AG08395 (cell line): ENCODE data around the gene RPTOR.
"Not testable (repeated sequence)": the region's sequence is repeated elsewhere in the genome, so short reads cannot be mapped to it uniquely, and the experiment has no call there.

ENCODE experiments used
- DNase-seq: peaks from one replicate; pipeline ENCODE4 v3.0.0; 2012; ENCODE audit warnings: mixed read lengths, low spot score

Gene RPTOR

DNA sequence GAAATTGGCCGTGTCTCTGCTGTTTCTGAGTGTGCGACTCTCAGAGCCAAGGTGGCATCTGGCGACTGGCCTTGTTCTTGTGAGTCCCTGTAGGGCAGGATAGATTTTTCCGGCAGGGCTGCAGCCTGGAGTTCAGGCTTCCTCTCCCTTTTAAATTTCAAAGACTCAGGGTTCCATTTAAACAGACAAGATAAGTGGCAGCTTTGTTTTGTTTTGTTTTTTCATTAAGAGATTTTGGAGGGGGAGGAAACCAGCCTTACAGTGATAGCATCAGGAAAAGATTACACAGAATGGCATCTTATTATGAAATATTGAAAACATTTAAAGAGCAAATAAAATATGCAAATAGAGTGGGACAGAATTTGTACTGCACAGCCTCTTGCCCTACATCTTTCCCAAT, 151.3 kb downstream of the RPTOR start:
- peak; percentile 24 for DNase-seq

DNA sequence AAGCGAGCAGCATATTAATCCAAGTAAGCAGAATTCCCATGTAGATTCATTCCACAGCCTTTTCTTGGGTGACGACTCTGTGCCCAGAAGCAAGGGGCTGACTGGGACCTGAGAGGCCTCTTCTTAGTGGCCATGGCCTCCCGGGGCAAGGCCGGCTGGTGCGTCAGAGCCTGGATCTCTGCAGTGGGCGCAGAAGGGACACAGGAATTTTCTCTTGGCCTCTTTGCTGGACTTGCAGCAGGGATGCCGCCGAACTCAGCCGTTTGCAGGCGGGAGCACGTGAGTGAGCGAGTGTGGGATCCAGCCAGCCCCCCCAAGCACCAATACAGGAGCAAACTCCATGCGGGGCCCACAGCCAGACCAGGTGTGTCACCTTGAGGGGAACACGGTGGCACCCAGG, 151.8 kb downstream of the RPTOR start:
- peak; percentile 20 for DNase-seq

DNA sequence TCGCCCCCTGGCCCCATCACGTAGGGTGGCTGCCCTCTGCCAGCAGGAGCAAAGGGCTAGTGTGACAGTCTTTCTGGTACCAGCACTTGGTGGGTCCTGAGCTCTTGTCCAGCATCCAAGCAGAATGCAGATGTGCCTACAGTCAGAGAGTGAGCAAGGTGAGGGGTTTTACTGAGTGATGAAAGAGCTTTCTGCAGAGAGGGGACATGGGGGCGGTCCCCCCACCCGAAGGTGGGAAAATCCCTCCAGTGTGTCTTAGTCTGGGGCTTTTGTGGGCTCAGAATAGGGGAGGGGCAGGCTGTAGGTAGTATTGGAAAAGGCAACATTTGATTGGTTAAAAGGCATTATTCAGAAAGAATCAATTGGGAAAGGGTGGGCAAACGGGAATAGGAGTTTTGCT, 152.3 kb downstream of the RPTOR start:
- no peak for DNase-seq

- DNase-seq: no peak
Observed at GRCh38 chr17:80698297-80698696, 153.7 kb downstream of the RPTOR start.

- not testable (repeated sequence) for DNase-seq
Observed at GRCh38 chr17:80699205-80699604, 154.6 kb downstream of the RPTOR start.

- no peak for DNase-seq
Observed at GRCh38 chr17:80701730-80702129, 157.1 kb downstream of the RPTOR start.

DNA sequence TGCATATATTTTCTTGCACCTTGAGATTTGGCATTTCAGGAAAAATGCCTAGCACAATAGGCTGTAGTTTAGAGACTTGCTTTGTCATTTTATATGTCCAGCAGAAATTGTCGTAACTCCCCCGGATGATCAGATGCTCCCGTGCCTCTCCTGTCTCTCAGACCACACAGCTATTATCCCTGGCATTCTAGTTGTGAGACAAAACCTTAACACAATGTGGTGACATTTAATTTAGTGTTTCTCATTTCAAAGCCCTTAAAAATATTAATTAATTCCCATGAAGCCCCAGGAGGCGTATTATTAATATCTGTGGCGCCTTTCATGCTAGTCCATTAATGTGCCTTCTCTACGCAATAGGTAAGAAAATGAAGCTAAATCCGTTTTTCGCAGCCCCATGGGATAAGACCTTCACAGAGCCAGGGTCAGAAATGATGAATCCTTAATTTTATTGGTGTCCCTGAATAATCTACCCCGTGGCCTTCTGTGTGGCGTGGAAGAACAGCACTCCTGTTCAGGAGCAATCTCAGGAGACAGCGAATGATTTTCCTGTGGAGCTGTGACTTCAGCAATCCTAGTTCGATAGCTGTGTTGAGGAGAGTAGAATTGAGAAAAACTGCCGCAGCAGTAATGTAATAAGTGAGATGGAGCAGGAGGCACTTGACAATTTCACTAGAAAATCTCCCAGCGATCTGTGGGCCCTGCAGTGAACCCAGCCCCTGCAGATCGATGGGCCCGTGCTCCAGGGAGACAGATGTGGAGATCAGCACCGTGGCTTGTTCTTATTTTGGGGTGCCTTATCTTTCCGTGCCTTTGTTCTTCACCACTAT, 157.9 kb downstream of the RPTOR start:
- DNase-seq: no peak

- DNase-seq: no peak
Observed at GRCh38 chr17:80703142-80703478, 158.5 kb downstream of the RPTOR start.

- no peak for DNase-seq
Observed at GRCh38 chr17:80704381-80704819, 159.8 kb downstream of the RPTOR start.

DNA sequence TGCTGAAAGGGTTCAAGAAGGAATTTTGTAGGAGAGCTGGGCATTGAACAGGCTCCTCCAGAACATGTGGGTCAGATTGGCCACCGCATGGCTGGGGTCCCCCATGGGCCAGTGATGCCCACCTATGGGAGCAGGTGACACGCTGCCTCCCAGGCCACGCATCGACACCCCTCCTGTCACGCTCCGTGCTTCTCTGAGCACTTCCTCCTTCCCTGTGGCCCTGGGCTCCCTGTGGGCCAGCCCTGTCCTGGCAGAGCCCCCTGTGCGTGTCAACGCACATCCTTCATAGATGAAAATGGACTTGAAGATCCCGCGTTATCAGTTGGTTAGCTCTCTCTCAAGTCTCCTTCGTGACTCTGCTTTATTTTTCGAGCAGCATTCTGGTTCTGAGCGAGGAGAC, 160.3 kb downstream of the RPTOR start:
- DNase-seq: no peak

DNA sequence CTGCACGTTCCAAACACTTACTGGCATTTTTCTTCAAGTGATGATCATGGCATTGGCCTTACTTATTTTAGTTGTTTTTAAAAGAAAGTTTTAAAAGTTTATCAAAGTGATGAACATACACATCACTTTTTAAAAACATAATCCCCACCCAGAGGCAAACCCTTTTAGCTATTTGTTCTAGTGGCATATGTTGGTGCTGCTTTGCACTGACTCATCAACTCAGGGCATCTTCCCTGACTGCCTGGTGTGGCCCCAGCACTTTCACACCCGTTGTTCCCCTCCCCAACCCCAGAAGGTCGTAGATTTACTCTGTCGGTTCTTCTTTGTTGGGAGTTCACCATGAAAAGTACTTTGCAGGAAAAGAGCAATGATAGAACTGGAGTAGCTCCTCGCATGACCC, 161.3 kb downstream of the RPTOR start:
- DNase-seq: no peak

GRCh38 chr17:80706463-80706867, 161.8 kb downstream of the RPTOR start:
- DNase-seq: no peak

- no peak for DNase-seq
Observed at GRCh38 chr17:80708480-80708879, 163.8 kb downstream of the RPTOR start.

GRCh38 chr17:80709090-80709695, 164.6 kb downstream of the RPTOR start:
- DNase-seq: no peak

DNA sequence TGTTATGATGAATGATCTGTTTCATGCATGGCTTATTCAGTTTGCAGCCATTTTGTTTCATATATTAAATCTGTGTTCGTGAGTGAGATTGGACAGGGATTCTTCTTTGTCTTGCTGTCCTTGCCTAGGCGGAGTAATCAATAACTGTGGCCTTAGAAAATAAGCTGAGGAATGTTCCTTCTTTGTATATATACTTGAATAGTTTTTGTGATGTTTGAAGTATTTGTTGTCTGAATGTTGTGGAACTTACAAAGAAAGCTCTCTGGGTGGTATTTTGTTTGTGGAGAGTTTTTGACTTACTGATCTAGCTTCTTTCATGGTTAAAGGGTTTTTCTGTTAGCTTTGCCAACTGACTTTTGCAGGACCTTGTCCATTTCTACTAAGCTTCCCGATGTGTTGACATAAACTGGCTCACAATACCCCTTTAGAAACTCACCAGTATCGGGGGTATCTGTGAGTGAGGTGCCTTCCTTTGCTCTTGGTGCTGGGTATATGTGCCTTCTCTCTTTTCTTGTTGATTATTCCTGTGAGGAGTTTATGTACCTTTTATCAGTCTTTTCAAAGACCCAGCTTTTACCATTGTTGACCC, 166.2 kb downstream of the RPTOR start:
- DNase-seq: no peak

- no peak for DNase-seq
Observed at GRCh38 chr17:80712089-80712488, 167.5 kb downstream of the RPTOR start.

GRCh38 chr17:80712606-80713005, 168.0 kb downstream of the RPTOR start:
- no peak for DNase-seq

DNA sequence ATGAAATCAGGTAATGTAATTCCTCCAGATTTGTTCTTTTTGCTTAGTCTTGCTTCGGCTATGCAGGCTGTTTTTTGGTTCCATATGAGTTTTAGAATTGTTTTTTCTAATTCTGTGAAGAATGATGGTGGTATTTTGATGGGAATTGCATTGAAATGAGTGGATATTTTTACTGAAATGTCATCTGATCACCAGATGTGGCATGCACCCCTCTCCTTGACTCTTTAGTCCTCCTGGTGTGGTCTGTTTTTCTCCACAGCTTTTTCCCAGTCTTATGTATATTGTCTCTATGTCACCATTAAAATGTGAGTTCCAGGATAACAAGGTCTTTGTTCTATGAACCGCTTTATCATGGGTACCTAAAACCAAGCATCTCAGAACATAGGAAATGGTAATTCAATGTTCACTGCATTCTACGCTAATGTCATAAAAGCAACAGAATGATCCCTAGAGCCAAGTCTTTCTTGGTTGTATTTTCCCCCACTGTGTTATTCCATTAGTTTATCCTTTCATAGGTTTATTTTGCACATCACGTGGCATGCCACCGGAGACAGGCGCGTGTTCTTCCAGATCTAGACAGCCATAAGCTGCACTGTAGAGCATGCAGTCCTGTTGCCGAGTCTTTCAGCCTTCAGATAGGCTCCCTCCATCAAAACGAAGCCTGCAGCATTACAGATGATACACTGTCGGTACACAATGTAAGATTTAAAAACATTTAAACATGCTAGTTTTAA, 172.5 kb downstream of the RPTOR start:
- peak; percentile 15 for DNase-seq

- DNase-seq: no peak
Observed at GRCh38 chr17:80717720-80718083, 173.1 kb downstream of the RPTOR start.

DNA sequence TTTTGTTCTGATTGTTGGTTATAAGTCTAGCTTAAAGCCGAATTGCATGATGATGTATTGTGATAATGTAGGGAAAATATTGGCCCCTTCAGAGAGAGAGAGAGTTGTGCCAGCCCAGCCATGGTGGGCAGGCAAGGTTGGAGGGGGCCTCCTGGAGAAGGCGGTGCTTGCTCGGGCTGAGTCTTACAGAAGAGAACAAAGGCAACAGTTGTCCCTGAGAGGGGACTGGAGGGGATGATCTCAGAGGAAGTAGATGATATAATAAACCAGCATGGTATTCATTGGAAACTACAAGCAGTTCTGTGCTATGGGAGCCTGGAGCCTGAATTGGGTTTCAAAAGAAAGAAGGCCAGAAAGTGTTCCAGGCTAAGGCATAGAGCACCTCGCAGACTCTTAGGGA, 173.8 kb downstream of the RPTOR start:
- DNase-seq: no peak

DNA sequence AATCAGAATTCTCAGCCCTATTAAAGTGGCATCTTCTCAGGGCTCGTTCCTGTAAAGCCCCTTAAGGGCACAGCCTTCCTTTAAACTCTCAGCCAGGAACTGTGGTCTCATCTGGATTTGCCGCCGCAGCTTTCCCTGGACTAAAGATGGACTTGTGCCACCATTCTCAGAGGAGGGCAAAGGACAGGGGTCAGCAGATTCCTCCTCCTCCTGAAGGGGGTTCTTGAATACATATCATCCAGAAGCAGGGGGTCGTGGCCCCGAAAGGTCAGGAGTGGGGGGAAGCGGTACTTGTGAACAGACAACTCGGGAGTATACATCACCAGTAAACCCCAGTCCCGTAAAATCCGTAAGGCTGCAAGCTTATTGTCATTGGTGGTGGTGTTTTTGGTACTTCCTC, 174.8 kb downstream of the RPTOR start:
- DNase-seq: no peak

- no peak for DNase-seq
Observed at GRCh38 chr17:80720610-80721577, 176.3 kb downstream of the RPTOR start.
